H1 (cell line): ENCODE measurements around the gene IZUMO4. TPM values are rescaled to one million over a fixed set of nuclear protein-coding genes. Genes with fewer than 3 reads are reported as not detected.

Experiments
- CTCF ChIA-PET: fragments of 300-600 bp; sonication (Branson Sonifier 250); formaldehyde crosslinking; loops from one replicate; lab custom pipeline; 2021; ENCODE audit not compliant: partially characterized antibody; lab: Charles Lee
- POLR2A ChIA-PET: fragments of 300-600 bp; sonication (Branson Sonifier 250); formaldehyde crosslinking; loops from one replicate; lab custom pipeline; 2021; ENCODE audit warnings: inconsistent platforms; ENCODE audit not compliant: partially characterized antibody; lab: Charles Lee
- DNase-seq, 2 experiments: peaks; one replicate each; pipeline versions ENCODE4 v3.0.0 to v3.0.0-alpha.2; 2010 to 2022; ENCODE audit warnings: low spot score in 2 of 2, low read depth in 1 of 2, mixed read lengths in 1 of 2
- FAIRE-seq: peaks from 2 replicates; lab custom pipeline; 2011; peaks lifted over from hg19 to GRCh38; lab: Jason Lieb, UNC
- H2AFZ ChIP-seq: 2 replicates; pipeline ENCODE4 v1.8.1; 2012; ENCODE audit warnings: low read length, inconsistent platforms
- H2AK5ac ChIP-seq: 2 replicates; pipeline ENCODE4 v1.6.1; 2013; ENCODE audit warnings: low read depth, low read length
- H2BK120ac ChIP-seq: replicated peaks from 2 replicates; pipeline ENCODE3; 2013; ENCODE audit warnings: low read depth, low read length, inconsistent platforms
- H2BK12ac ChIP-seq: 2 replicates; pipeline ENCODE4 v1.6.1; 2013; ENCODE audit warnings: low read depth, low read length
- H2BK15ac ChIP-seq: 2 replicates; pipeline ENCODE4 v1.6.1; 2013; ENCODE audit warnings: low read length
- H2BK20ac ChIP-seq: 2 replicates; pipeline ENCODE4 v1.6.1; 2013; ENCODE audit warnings: low read length
- H2BK5ac ChIP-seq: 2 replicates; pipeline ENCODE4 v1.6.1; 2013; ENCODE audit warnings: low read depth, low read length
- H3K14ac ChIP-seq: 2 replicates; pipeline ENCODE4 v1.6.1; 2013; ENCODE audit warnings: inconsistent platforms; ENCODE audit not compliant: insufficient read length
- H3K18ac ChIP-seq: 2 replicates; pipeline ENCODE4 v1.6.1; 2013; ENCODE audit warnings: low read length; ENCODE audit errors: extremely low read depth
- H3K23ac ChIP-seq: 2 replicates; pipeline ENCODE4 v1.6.1; 2013; ENCODE audit warnings: inconsistent platforms; ENCODE audit not compliant: insufficient read length
- H3K23me2 ChIP-seq: 2 replicates; pipeline ENCODE4 v1.6.1; 2013; ENCODE audit warnings: low read depth, low read length
- H3K27ac ChIP-seq: 2 replicates; pipeline ENCODE4 v1.6.1; 2011; ENCODE audit warnings: low read depth, low read length, inconsistent platforms
- H3K27me3 ChIP-seq, 4 experiments: replicated peaks in 1 of 4; 1 replicate in 1 of 4; 2 replicates in 3 of 4; pipeline versions ENCODE4 v1.6.1 to v1.8.1; 2011 to 2013; ENCODE audit warnings: low read length in 3 of 4, mild to moderate bottlenecking in 3 of 4, inconsistent platforms in 2 of 4, mixed read lengths in 2 of 4, moderate library complexity in 1 of 4; ENCODE audit not compliant: control insufficient read depth in 3 of 4, insufficient read depth in 3 of 4; ENCODE audit errors: extremely low read depth in 1 of 4
- H3K36me3 ChIP-seq, 4 experiments: 2 replicates each; pipeline versions ENCODE4 v1.6.1 to v1.8.1; 2011 to 2013; ENCODE audit warnings: mild to moderate bottlenecking in 4 of 4, low read length in 3 of 4, moderate library complexity in 2 of 4, control low read depth in 1 of 4, inconsistent platforms in 1 of 4; ENCODE audit not compliant: insufficient read depth in 4 of 4, control insufficient read depth in 2 of 4
- H3K4ac ChIP-seq: replicated peaks from 2 replicates; pipeline ENCODE3; 2013; ENCODE audit warnings: low read length, low read depth, mixed read lengths, inconsistent platforms; ENCODE audit not compliant: insufficient read length
- H3K4me1 ChIP-seq, 4 experiments: replicated peaks in 1 of 4; 1 replicate in 1 of 4; 2 replicates in 3 of 4; pipeline versions ENCODE4 v1.6.1 to v1.8.1; 2011 to 2013; ENCODE audit warnings: low read length in 3 of 4, inconsistent platforms in 2 of 4, mixed read lengths in 1 of 4; ENCODE audit not compliant: insufficient read depth in 4 of 4, control insufficient read depth in 3 of 4
- H3K4me2 ChIP-seq, 2 experiments: 2 replicates each; pipeline versions ENCODE4 v1.6.1 to v1.8.1; 2011 to 2013; ENCODE audit warnings: low read depth in 2 of 2, low read length in 2 of 2, control low read depth in 1 of 2, inconsistent platforms in 1 of 2, mild to moderate bottlenecking in 1 of 2; ENCODE audit not compliant: insufficient read depth in 1 of 2
- H3K4me3 ChIP-seq, 4 experiments: fragments of 200-600, 300-600 bp in 1 of 4; sonication (generic), shearing (Covaris generic), sonication (Bioruptor Twin) in 1 of 4; 2 replicates each; pipeline versions ENCODE4 v1.5.1 to v1.8.1; 2011 to 2016; ENCODE audit warnings: low read length in 4 of 4, low read depth in 3 of 4, control low read depth in 2 of 4, inconsistent platforms in 2 of 4, mild to moderate bottlenecking in 2 of 4, mixed read lengths in 1 of 4, moderate library complexity in 1 of 4; ENCODE audit not compliant: insufficient read depth in 2 of 4; ENCODE audit errors: extremely low read depth in 1 of 4
- H3K56ac ChIP-seq: replicated peaks from 2 replicates; pipeline ENCODE3; 2013; ENCODE audit warnings: low read depth, mild to moderate bottlenecking, mixed read lengths, low read length, inconsistent platforms; ENCODE audit not compliant: insufficient read length
- H3K79me1 ChIP-seq: 2 replicates; pipeline ENCODE4 v1.6.1; 2013; ENCODE audit warnings: low read depth, low read length, control low read depth
- H3K79me2 ChIP-seq, 2 experiments: 2 replicates each; pipeline versions ENCODE4 v1.6.1 to v1.8.1; 2012 to 2013; ENCODE audit warnings: low read length in 2 of 2, mild to moderate bottlenecking in 2 of 2, inconsistent platforms in 1 of 2; ENCODE audit not compliant: insufficient read depth in 2 of 2, control insufficient read depth in 1 of 2
- H3K9ac ChIP-seq, 4 experiments: replicated peaks in 1 of 4; 1 replicate in 1 of 4; 2 replicates in 3 of 4; pipeline versions ENCODE4 v1.6.1 to v1.8.1; 2011 to 2013; ENCODE audit warnings: low read depth in 3 of 4, low read length in 3 of 4, control low read depth in 2 of 4, mild to moderate bottlenecking in 2 of 4, moderate library complexity in 2 of 4, inconsistent platforms in 1 of 4; ENCODE audit errors: extremely low read depth in 1 of 4
- H3K9me3 ChIP-seq, 2 experiments: 2 replicates each; pipeline versions ENCODE4 v1.6.1 to v1.8.1; 2012 to 2013; ENCODE audit warnings: mild to moderate bottlenecking in 2 of 2, moderate library complexity in 2 of 2, control low read depth in 1 of 2, inconsistent platforms in 1 of 2, low read depth in 1 of 2, low read length in 1 of 2, mixed read lengths in 1 of 2; ENCODE audit not compliant: insufficient read depth in 2 of 2
- H4K20me1 ChIP-seq, 2 experiments: replicated peaks in 1 of 2; 2 replicates each; pipeline versions ENCODE3 to v1.8.1; 2011 to 2013; ENCODE audit warnings: inconsistent platforms in 2 of 2, low read length in 2 of 2, mild to moderate bottlenecking in 1 of 2; ENCODE audit not compliant: insufficient read depth in 2 of 2, control insufficient read depth in 1 of 2
- H4K5ac ChIP-seq: 2 replicates; pipeline ENCODE4 v1.6.1; 2013; ENCODE audit warnings: low read length, low read depth, mixed read lengths, inconsistent platforms; ENCODE audit not compliant: insufficient read length
- H4K8ac ChIP-seq: 2 replicates; pipeline ENCODE4 v1.8.0; 2013; ENCODE audit warnings: mild to moderate bottlenecking, moderate library complexity, low read length, inconsistent platforms; ENCODE audit not compliant: insufficient read depth; ENCODE audit errors: extremely low read depth
- H4K91ac ChIP-seq: replicated peaks from 2 replicates; pipeline ENCODE3; 2013; ENCODE audit warnings: low read length, mixed read lengths, inconsistent platforms; ENCODE audit not compliant: insufficient read length
- BCL11A ChIP-seq, 2 experiments: IDR thresholded peaks; one replicate each; pipeline ENCODE4 v1.6.1; 2011; ENCODE audit warnings: low read depth in 2 of 2, low read length in 2 of 2, mild to moderate bottlenecking in 2 of 2
- CREB1 ChIP-seq: IDR thresholded peaks from 2 replicates; pipeline ENCODE4 v1.6.1; 2012; ENCODE audit warnings: inconsistent platforms
- EGR1 ChIP-seq: IDR thresholded peaks from 2 replicates; pipeline ENCODE4 v1.6.1; 2011; ENCODE audit warnings: low read depth, low read length, borderline replicate concordance
- GTF2F1 ChIP-seq: IDR thresholded peaks from 2 replicates; pipeline ENCODE4 v1.6.1; 2012; ENCODE audit warnings: low read depth, low read length, improper control_type of control experiment, borderline replicate concordance
- JUND ChIP-seq: IDR thresholded peaks from 2 replicates; pipeline ENCODE4 v1.6.1; 2011; ENCODE audit warnings: mild to moderate bottlenecking, improper control_type of control experiment, low read length
- KDM4A ChIP-seq: IDR thresholded peaks from one replicate; pipeline ENCODE4 v1.7.1; 2012; ENCODE audit warnings: low read depth, mild to moderate bottlenecking, moderate library complexity, low read length, inconsistent platforms; ENCODE audit not compliant: severe bottlenecking
- MAFK ChIP-seq: IDR thresholded peaks from 2 replicates; pipeline ENCODE4 v1.6.1; 2012; ENCODE audit warnings: low read depth, mild to moderate bottlenecking, improper control_type of control experiment, low read length
- NANOG ChIP-seq: IDR thresholded peaks from 2 replicates; pipeline ENCODE4 v1.6.1; 2011; ENCODE audit warnings: low read length, low read depth, mild to moderate bottlenecking, inconsistent platforms; ENCODE audit not compliant: insufficient read depth, poor library complexity, severe bottlenecking
- NRF1 ChIP-seq: IDR thresholded peaks from 2 replicates; pipeline ENCODE4 v1.6.1; 2011; ENCODE audit warnings: mild to moderate bottlenecking, low read depth, low read length, improper control_type of control experiment
- PHF8 ChIP-seq: fragments of 200-600 bp; sonication (generic); conservative IDR thresholded peaks from 2 replicates; pipeline ENCODE4 v1.7.1; 2012; ENCODE audit warnings: low read depth, mild to moderate bottlenecking, inconsistent platforms, low read length, moderate library complexity
- POLR2A ChIP-seq, 2 experiments: IDR thresholded peaks; 1 replicate in 1 of 2; 2 replicates in 1 of 2; pipeline ENCODE4 v1.6.1; 2011; ENCODE audit warnings: low read depth in 2 of 2, low read length in 2 of 2, mild to moderate bottlenecking in 2 of 2; ENCODE audit errors: control extremely low read depth in 1 of 2
- RAD21 ChIP-seq, 2 experiments: IDR thresholded peaks in 1 of 2; conservative IDR thresholded peaks in 1 of 2; 2 replicates each; pipeline ENCODE4 v1.6.1; 2011; ENCODE audit warnings: low read depth in 2 of 2, low read length in 2 of 2, improper control_type of control experiment in 1 of 2, inconsistent platforms in 1 of 2, mild to moderate bottlenecking in 1 of 2, moderate library complexity in 1 of 2
- RFX5 ChIP-seq: IDR thresholded peaks from 2 replicates; pipeline ENCODE4 v1.6.1; 2011; ENCODE audit warnings: low read depth, low read length, improper control_type of control experiment, borderline replicate concordance
- RXRA ChIP-seq: IDR thresholded peaks from 2 replicates; pipeline ENCODE4 v1.6.1; 2011; ENCODE audit warnings: low read depth, mild to moderate bottlenecking, low read length, moderate library complexity; ENCODE audit not compliant: insufficient read depth
- WGBS, 2 experiments: shearing (Covaris generic) in 1 of 2; methylation state at CpG; one replicate each; pipeline versions ENCODE4 v1.1.6 to v1.1.7; 2013 to 2015; ENCODE audit warnings: low lambda C conversion rate in 2 of 2, mixed read lengths in 2 of 2, inconsistent platforms in 1 of 2, low coverage in 1 of 2, missing lambda C conversion rate in 1 of 2; ENCODE audit not compliant: insufficient replicate concordance in 2 of 2, insufficient coverage in 1 of 2, insufficient read length in 1 of 2; ENCODE audit errors: extremely low coverage in 1 of 2, missing lambda C conversion rate in 1 of 2; 5-methylcytosine and 5-hydroxymethylcytosine counted together
- polyA plus RNA-seq, 7 experiments: library from polyadenylated mRNA; depleted of rRNA in 3 of 7; stranded (reverse) in 5 of 7; unstranded in 2 of 7; fragments of >200 nt in 5 of 7; fragments of 200-250 nt in 2 of 7; gene quantifications; 1 replicate in 5 of 7; 2 replicates in 1 of 7; 4 replicates in 1 of 7; pipeline versions ENCODE4 v1.2.1 to v1.2.3, GENCODE V29; 2011 to 2013; ENCODE audit warnings: missing spikeins in 2 of 7, mixed read lengths in 2 of 7
- total RNA-seq: library from RNA; stranded (reverse); fragmentation: NEBNext Ultra II Directional; extraction: Animal tissue kit (Norgen Biotek cat#: 25700); gene quantifications from 2 replicates; pipeline ENCODE4 v1.2.1, GENCODE V29; 2021

IZUMO4 gene
- total and polyA plus RNA-seq, 2 of the 8 experiments (the other 6 are each of a cell fraction or from before 2014, with no cell fraction given): 1.8 to 1.9 TPM

DNA sequence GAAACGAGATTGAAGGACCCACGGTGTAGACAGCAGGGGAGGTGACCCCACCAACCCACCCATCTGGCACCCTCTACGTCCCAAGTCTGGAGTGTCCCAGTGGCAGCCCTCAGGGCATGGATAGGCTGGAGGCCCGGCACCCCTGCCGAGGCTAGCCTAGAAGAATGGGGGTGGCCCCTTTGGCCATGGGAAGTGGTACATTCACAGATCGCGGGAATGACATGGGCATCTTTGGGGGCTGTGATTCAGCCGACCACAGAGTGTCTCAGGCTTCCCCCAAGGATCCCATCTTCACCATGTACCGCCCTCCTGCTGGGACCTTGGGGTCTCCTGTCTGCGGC is 34.4 kb upstream of the IZUMO4 start:
- Histone ChIP-seq H2BK120ac (no peak overlapping the region), H3K79me1 (no peaks in the 10 kb centered on the region), H3K27me3 (no peaks in the 10 kb centered on the region), H4K5ac (peak overlapping the region; percentile 18), H3K4me1 (peaks cover 4 to 26% (median 18%) of the 10 kb centered on the region in 4 experiments), H3K4me3 (peak overlapping the region in 1 of 4 experiments; percentile 68; a peak in 2 of 8 replicates), H4K91ac (peak overlapping the region; percentile 97), H3K18ac (no peak overlapping the region), H2BK15ac (no peak overlapping the region; the same call in 1 of the 2 replicates), H3K23me2 (peaks cover 5% of the 10 kb centered on the region; the same call in 1 of the 2 replicates), H2AFZ (no peak overlapping the region), H3K36me3 (no peaks in the 10 kb centered on the region), H3K23ac (no peak overlapping the region), H4K8ac (peak overlapping the region; percentile 89), H3K79me2 (no peaks in the 10 kb centered on the region), H2BK5ac (peak overlapping the region; percentile 76; the same call in 1 of the 2 replicates), H3K27ac (no peak overlapping the region), H2BK20ac (no peak overlapping the region), H3K4me2 (peak overlapping the region; percentile 76 to 97), H3K14ac (no peak overlapping the region), H3K4ac (no peak overlapping the region), H2AK5ac (no peak overlapping the region), H2BK12ac (peak overlapping the region; percentile 63; the same call in 1 of the 2 replicates), H3K56ac (peak overlapping the region; percentile 33), H3K9ac (0 out of 7 replicates have a peak overlapping the region, but pooled peaks of 1 of the 4 experiments have one; percentile 75), H4K20me1 (no peaks in the 10 kb centered on the region), H3K9me3 (no peaks in the 10 kb centered on the region)
- CTCF ChIA-PET: interaction anchor here (0.6 to 2.0 kb wide), 10 partner anchors 11 to 297 kb away, joined by 3 to 7 read pairs (median 4); partner anchors contain the start of gene MKNK2
- POLR2A ChIA-PET: interaction anchor here (0.7 to 6.9 kb wide), 5 partner anchors 11 to 134 kb away, joined by 3 to 74 read pairs (median 3); partner anchors contain the start of gene MKNK2
- DNase-seq (no peak), FAIRE-seq (no peak)
- WGBS, 2 experiments: 83% methylated on average over 10 of the region's 10 CpGs; no CpG with 5 or more reads in 1 of the 2 experiments
- no peak for TF ChIP-seq JUND
- TF ChIP-seq NRF1: no peak
- no peak for TF ChIP-seq KDM4A
- no peak for TF ChIP-seq PHF8
- TF ChIP-seq RFX5: no peak
- TF ChIP-seq CREB1: no peak
- no peak for TF ChIP-seq EGR1
- no peak for TF ChIP-seq POLR2A (IDR thresholded peaks at IDR 0.05; ENCODE audit: control extremely low read depth in 1 of 2, low read depth in 2 of 2, low read length in 2 of 2)
- no peak for TF ChIP-seq MAFK
- no peak for TF ChIP-seq BCL11A (IDR thresholded peaks at IDR 0.05; ENCODE audit: low read depth in 2 of 2, low read length in 2 of 2)
- no peak for TF ChIP-seq NANOG
- TF ChIP-seq RXRA: no peak
- no peak for TF ChIP-seq GTF2F1
- TF ChIP-seq RAD21 (IDR thresholded peaks at IDR 0.05 in 1 of 2, conservative IDR thresholded peaks at IDR 0.05 in 1 of 2; ENCODE audit: low read depth in 2 of 2, low read length in 2 of 2): no peak
